HCT116 (cell line): ENCODE data around the gene BCDIN3D. TPM values are rescaled to one million over a fixed set of nuclear protein-coding genes. Genes with fewer than 3 reads are reported as not detected.

ENCODE experiments used
- ATAC-seq: fragments of 200-7000 bp; cut with Tn5 transposase; 2 replicates; pipeline ENCODE4 v1.9.1; 2020; ENCODE audit warnings: mild to moderate bottlenecking, moderate library complexity
- BruUV-seq: library from RNA; stranded (reverse); fragments of 400-500 nt; replicated peaks from 2 replicates; lab custom pipeline; 2021; lab: Mats Ljungman, UMichigan
- CTCF ChIA-PET: fragments of 300-600 bp; sonication (Branson Sonifier 250); formaldehyde crosslinking; loops from one replicate; lab custom pipeline; 2021; ENCODE audit warnings: antibody characterized with exemption; lab: Charles Lee
- POLR2A ChIA-PET: fragments of 300-600, 350-600 bp; sonication (Branson Sonifier 250); formaldehyde crosslinking; loops from one replicate; lab custom pipeline; 2021; ENCODE audit warnings: antibody characterized with exemption; lab: Charles Lee
- RAD21 ChIA-PET, 2 experiments: fragments of 300-600 bp; sonication (Branson Sonifier 250); formaldehyde crosslinking; loops; one replicate each; lab custom pipeline; 2023; ENCODE audit warnings: low total read pairs in 2 of 2; ENCODE audit not compliant: uncharacterized antibody in 2 of 2, unreplicated experiment in 2 of 2, low non-redundant PET in 1 of 2; lab: Charles Lee
- DNase-seq: peaks from one replicate; pipeline ENCODE4 v3.0.0-alpha.2; 2010; ENCODE audit warnings: low read depth, low spot score
- H2AFZ ChIP-seq: fragments of 200-600 bp; shearing (Covaris generic), sonication (generic); 2 replicates; pipeline ENCODE4 v1.6.1; 2017; ENCODE audit warnings: low read depth, mixed run types, mixed read lengths, antibody characterized with exemption, low read length; ENCODE audit not compliant: poor library complexity, severe bottlenecking
- H3K27ac ChIP-seq: 2 replicates; pipeline ENCODE4 v1.5.1; 2012; ENCODE audit warnings: low read depth, low read length
- H3K27me3 ChIP-seq: fragments of 200-600 bp; sonication (generic); 2 replicates; pipeline ENCODE4 v1.6.1; 2016; ENCODE audit warnings: mixed run types, low read length, mixed read lengths; ENCODE audit not compliant: insufficient read depth
- H3K36me3 ChIP-seq, 2 experiments: fragments of 200-500 bp in 1 of 2; fragments of 200-600 bp in 1 of 2; sonication (Bioruptor generic) in 1 of 2; sonication (generic) in 1 of 2; 2 replicates each; pipeline versions ENCODE4 v1.5.1 to v1.6.1; 2014 to 2016; ENCODE audit warnings: low read length in 2 of 2, inconsistent platforms in 1 of 2, mixed read lengths in 1 of 2, mixed run types in 1 of 2; ENCODE audit not compliant: insufficient read depth in 2 of 2, control insufficient read depth in 1 of 2
- H3K4me1 ChIP-seq, 2 experiments: fragments of 200-600 bp in 1 of 2; sonication (generic) in 1 of 2; 2 replicates each; pipeline versions ENCODE4 v1.5.1 to v1.6.1; 2012 to 2017; ENCODE audit warnings: low read length in 2 of 2, inconsistent platforms in 1 of 2, mild to moderate bottlenecking in 1 of 2, mixed read lengths in 1 of 2, mixed run types in 1 of 2, moderate library complexity in 1 of 2; ENCODE audit not compliant: insufficient read depth in 2 of 2, control insufficient read depth in 1 of 2
- H3K4me2 ChIP-seq: fragments of 200-600 bp; sonication (generic); 2 replicates; pipeline ENCODE4 v1.6.1; 2017; ENCODE audit warnings: mixed run types, low read length, mixed read lengths
- H3K4me3 ChIP-seq, 2 experiments: fragments of 200-600 bp in 1 of 2; sonication (generic) in 1 of 2; replicated peaks in 1 of 2; 2 replicates each; pipeline ENCODE4 v1.5.1; 2011 to 2016; ENCODE audit warnings: low read length in 2 of 2, control low read depth in 1 of 2, low read depth in 1 of 2, mild to moderate bottlenecking in 1 of 2, mixed read lengths in 1 of 2, mixed run types in 1 of 2
- H3K79me2 ChIP-seq: fragments of 200-600 bp; sonication (generic); 2 replicates; pipeline ENCODE4 v1.6.1; 2017; ENCODE audit warnings: mild to moderate bottlenecking, mixed run types, low read length, moderate library complexity, mixed read lengths; ENCODE audit not compliant: insufficient read depth
- H3K9ac ChIP-seq: fragments of 200-600 bp; sonication (generic); 2 replicates; pipeline ENCODE4 v1.6.1; 2016; ENCODE audit warnings: low read length, mixed read lengths
- H3K9me2 ChIP-seq: fragments of 200-600 bp; sonication (generic), shearing (Covaris generic); 2 replicates; pipeline ENCODE4 v1.6.1; 2017; ENCODE audit warnings: mixed run types, mild to moderate bottlenecking, moderate library complexity; ENCODE audit not compliant: insufficient read depth
- H3K9me3 ChIP-seq, 2 experiments: fragments of 200-500 bp in 1 of 2; fragments of 200-600 bp in 1 of 2; sonication (Bioruptor generic) in 1 of 2; sonication (generic) in 1 of 2; 2 replicates each; pipeline ENCODE4 v1.6.1; 2014 to 2017; ENCODE audit warnings: low read length in 2 of 2, mixed read lengths in 2 of 2, inconsistent platforms in 1 of 2, low read depth in 1 of 2, mild to moderate bottlenecking in 1 of 2, mixed run types in 1 of 2, moderate library complexity in 1 of 2; ENCODE audit not compliant: control insufficient read depth in 1 of 2, insufficient read depth in 1 of 2
- H4K20me1 ChIP-seq: fragments of 200-600 bp; sonication (generic), shearing (Covaris generic); 2 replicates; pipeline ENCODE4 v1.6.1; 2017; ENCODE audit warnings: mixed run types, mild to moderate bottlenecking, moderate library complexity; ENCODE audit not compliant: insufficient read depth
- ATF3 ChIP-seq: IDR thresholded peaks from 2 replicates; pipeline ENCODE4 v1.6.1; 2012
- CBX3 ChIP-seq: IDR thresholded peaks from 2 replicates; pipeline ENCODE4 v1.6.1; 2012; ENCODE audit warnings: low read depth
- EGR1 ChIP-seq: IDR thresholded peaks from 2 replicates; pipeline ENCODE4 v1.6.1; 2012; ENCODE audit warnings: low read depth
- ELF1 ChIP-seq: IDR thresholded peaks from 2 replicates; pipeline ENCODE4 v1.6.1; 2012; ENCODE audit warnings: low read depth, borderline replicate concordance
- FOSL1 ChIP-seq: IDR thresholded peaks from 2 replicates; pipeline ENCODE4 v1.6.1; 2012; ENCODE audit warnings: low read depth
- JUND ChIP-seq: IDR thresholded peaks from 2 replicates; pipeline ENCODE4 v1.6.1; 2012
- MAX ChIP-seq: IDR thresholded peaks from 2 replicates; pipeline ENCODE4 v1.6.1; 2012
- POLR2A ChIP-seq: IDR thresholded peaks from 2 replicates; pipeline ENCODE4 v1.7.0; 2011; ENCODE audit warnings: borderline replicate concordance; ENCODE audit not compliant: insufficient read depth, insufficient read length; ENCODE audit errors: extremely low read depth
- SIN3A ChIP-seq: IDR thresholded peaks from 2 replicates; pipeline ENCODE4 v1.6.1; 2012; ENCODE audit warnings: low read depth
- SP1 ChIP-seq: IDR thresholded peaks from 2 replicates; pipeline ENCODE4 v1.6.1; 2012; ENCODE audit warnings: low read depth
- YY1 ChIP-seq: IDR thresholded peaks from 2 replicates; pipeline ENCODE4 v1.6.1; 2011; ENCODE audit warnings: low read length, low read depth, moderate library complexity, mild to moderate bottlenecking; ENCODE audit not compliant: insufficient replicate concordance; ENCODE audit errors: extremely low read depth
- ZBTB33 ChIP-seq: IDR thresholded peaks from 2 replicates; pipeline ENCODE4 v1.6.1; 2011; ENCODE audit warnings: mild to moderate bottlenecking, low read length, moderate library complexity; ENCODE audit not compliant: insufficient replicate concordance; ENCODE audit errors: extremely low read depth
- ZFX ChIP-seq: fragments of 450-650 bp; IDR thresholded peaks from 2 replicates; pipeline ENCODE4 v1.6.1; 2017
- intact Hi-C: fragments of 100-400 bp; cut with micrococcal nuclease; formaldehyde crosslinking; loops from 2 replicates; pipeline ENCODE4 v1.10.0; 2022
- total RNA-seq: library from RNA; stranded (reverse); gene quantifications from one replicate; pipeline ENCODE4 v1.2.1, GENCODE V29; 2021; ENCODE audit not compliant: unreplicated experiment

The BCDIN3D gene
- total RNA-seq, 1 experiment from 2014 or later: 5.7 TPM

- Histone ChIP-seq H4K20me1 (no peaks in the 10 kb centered on the region), H3K4me3 (no peak overlapping the region), H3K4me1 (no peaks in the 10 kb centered on the region), H3K36me3 (no peaks in the 10 kb centered on the region), H3K4me2 (no peak overlapping the region), H3K9me2 (no peaks in the 10 kb centered on the region), H3K27me3 (no peaks in the 10 kb centered on the region), H3K9me3 (no peaks in the 10 kb centered on the region), H3K27ac (no peak overlapping the region), H3K79me2 (no peaks in the 10 kb centered on the region), H2AFZ (no peak overlapping the region), H3K9ac (no peak overlapping the region)
- ChIA-PET POLR2A (interaction anchor here (0.7 to 1.2 kb wide), 2 partner anchors 9 to 17 kb away, joined by 4 read pairs; partner anchors contain the start of gene NCKAP5L), RAD21 (no interaction called here), CTCF (no interaction called here)
- DNase-seq (no peak), ATAC-seq (no peak)
- BruUV-seq: no TSS peak
- TF ChIP-seq ZFX (no peak), SIN3A (no peak), ZBTB33 (no peak), EGR1 (no peak), JUND (no peak), MAX (no peak), FOSL1 (no peak), YY1 (no peak), POLR2A (no peak), CBX3 (no peak), ATF3 (no peak), SP1 (no peak), ELF1 (no peak)
- intact Hi-C loops: no loop called here
Measured at GRCh38 chr12:49811136-49811535, 31.8 kb downstream of the BCDIN3D start.
